HG02759 (cell line): Measurements from ENCODE around the gene ADGRV1.
"Not testable (repeated sequence)": the region's sequence is repeated elsewhere in the genome, so short reads cannot be mapped to it uniquely, and the experiment has no call there.

Experiments
- ATAC-seq: cut with Tn5 transposase; IDR thresholded peaks from one replicate; pipeline ENCODE4 v1.9.1; 2021; ENCODE audit warnings: mild to moderate bottlenecking, moderate library complexity; ENCODE audit not compliant: unreplicated experiment

Gene ADGRV1

DNA sequence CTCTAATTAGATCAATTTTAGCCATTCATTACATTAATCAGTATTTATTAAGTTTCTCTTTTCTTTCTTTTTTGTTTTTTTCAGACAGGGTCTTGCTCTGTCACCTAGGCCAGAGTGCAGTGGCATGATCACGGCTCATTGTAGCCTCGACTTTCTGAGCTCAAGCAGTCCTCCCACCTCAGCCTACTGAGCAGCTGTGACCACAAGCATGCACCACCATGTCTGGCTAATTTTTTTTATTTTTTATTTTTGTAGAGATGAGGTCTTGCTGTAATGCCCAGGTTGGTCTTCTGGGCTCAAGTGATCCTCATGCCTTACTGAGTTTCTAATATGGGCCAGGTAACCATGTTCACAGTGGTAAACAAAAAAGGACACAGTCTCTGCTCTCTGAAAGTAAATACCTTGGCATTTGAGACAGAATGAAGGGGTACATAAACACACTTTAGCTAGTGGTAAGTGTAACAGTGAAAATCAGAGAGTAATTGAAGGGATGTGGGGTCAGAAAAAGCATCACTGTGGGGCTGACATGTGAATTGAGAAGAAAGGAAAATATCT is 336.3 kb downstream of the ADGRV1 start:
- ATAC-seq, result no peak

DNA sequence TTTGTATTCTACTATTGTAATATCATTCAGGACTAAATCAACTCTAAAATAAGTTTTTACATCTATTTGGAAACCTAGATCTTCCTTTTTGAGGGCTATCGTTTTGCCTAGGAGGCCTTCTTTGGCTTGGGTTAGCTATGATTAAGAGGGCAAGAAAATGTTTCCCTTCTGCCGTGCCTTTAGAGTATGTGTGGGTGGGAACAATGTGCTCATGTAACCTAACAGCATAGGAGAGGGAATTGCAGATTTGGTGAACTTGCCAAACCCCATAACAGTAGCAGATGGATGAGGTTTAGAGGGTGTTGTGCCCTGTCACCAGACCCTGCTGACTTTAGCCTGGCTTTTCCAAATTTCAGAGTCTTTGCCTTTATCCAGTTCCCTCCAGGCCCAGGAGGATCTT is 339.0 kb downstream of the ADGRV1 start:
- ATAC-seq, result no peak

DNA sequence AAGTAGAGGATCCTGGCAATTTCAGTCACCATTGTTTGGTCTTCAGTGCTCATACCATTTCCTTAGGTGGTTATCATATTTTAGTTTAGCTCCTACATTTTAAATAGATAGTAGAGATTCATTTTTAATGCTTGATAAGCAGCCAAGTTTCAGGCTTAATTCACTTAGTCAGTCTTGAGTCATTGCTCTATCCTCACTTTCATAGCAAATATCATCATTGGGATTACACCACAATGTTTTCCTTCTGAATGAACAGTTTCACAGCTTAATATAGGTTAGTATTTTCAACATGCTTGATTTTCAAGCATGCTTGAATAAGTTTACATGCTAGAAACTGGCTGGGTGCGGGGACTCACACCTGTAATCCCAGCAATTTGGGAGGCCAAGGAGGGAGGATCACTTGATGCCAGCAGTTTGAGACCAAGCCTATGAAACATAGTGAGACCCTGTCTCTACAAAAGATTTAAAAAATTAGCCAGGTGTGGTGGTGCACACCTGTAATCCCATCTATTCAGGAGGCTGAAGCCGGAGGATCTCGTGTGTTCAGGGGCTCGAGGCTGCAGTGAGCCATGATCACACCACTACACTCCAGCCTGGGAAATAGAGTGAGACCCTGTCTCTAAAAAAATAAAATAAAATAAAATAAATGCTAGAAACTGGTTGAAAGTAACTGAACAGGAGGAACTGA is 339.9 kb downstream of the ADGRV1 start:
- no peak for ATAC-seq

DNA sequence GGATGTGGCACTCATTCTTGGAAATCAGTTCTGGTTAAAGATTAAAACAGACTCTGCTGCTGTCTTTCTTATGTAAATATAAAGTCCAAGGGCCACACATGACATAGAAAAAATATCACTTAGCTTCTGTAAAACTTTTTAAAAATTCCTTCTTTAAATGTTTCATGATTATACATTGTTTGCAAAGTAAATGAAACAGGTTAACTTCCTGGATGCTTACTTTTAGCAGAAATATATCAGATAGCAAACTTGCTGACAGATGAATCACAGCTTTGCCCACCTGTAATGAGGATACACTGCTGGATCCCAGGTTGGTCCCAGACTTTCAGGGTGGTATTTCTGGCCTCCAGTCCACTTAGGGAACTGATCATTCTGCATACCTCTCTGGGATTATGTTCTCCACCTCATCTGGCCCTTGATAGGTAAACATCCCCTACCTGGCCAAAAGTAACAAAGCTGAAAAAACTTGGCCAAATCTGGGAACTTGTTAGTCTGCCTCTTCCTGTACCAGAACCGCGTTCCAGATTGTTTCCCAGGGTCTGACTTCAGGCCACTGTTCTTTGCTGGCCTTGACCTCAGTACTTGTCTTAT is 340.5 kb downstream of the ADGRV1 start:
- no peak for ATAC-seq

DNA sequence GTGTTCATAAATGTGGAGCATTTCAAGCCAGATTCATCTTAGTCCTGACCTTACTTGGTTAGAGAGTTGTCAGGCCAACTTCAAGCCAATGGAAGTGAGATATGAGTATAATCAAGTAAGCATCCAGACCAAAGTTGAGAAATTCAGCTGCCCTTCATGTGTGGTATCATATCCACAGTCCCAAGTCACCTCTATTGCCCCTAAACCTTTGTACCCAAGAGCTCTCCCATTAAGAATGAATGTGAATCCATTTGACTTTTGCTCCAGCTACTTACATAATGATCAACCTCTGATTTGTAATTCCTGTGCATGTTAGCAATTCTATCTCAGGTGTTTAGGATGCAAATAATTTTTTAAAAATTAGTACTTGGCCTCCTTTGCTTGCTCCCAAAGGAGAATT is 342.7 kb downstream of the ADGRV1 start:
- ATAC-seq, result no peak

DNA sequence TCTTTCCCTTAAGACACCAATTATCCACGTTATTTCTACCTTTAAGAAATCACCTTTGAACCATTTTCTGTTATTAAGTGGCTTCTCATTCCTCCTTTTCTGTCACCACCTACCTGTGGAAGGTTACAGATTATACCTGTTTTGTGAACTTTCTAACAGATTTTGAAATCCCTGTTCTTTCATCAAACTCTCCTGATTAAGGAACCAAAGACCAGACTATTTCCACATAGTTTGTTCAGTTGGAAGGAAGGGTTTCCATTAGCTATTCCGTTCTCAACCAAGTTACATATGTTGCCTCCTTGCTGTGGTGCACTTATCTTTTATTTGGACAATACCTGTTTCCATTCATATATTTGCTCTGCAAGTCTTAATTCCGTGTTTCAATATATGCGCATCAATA is 343.6 kb downstream of the ADGRV1 start:
- no peak for ATAC-seq

DNA sequence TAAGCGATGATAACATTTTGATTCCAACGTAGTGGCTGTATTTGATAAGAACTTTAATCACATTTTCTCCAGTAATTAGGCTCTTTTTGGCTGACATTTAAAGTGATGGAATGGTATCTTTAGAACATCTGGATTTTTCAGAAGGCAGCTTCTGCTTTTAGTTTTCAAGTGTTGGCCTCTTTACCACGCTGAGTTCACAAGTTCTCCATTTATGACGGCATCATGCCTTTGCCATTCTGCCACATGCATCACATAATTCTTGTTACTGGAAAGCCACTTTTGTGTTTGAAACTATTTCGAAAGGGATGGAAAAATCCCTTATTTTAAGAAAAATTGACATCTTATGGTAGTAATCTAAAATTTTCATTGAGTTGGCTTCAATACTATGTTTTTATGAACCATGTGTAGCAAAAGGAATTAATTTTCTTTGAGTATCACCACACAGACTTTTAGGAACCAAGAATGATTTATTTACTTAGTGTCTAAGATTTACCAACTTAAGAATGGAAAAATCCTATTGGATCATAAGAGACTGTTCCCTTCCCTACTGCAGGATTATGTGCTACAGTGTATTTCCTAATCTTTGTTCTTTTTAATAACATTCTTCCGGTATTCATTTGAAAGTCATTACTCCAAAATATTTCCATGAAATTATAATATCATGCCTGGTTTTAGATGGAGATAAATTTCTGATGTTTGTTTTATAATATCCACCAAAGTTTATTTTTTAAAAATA is 344.2 kb downstream of the ADGRV1 start:
- no peak for ATAC-seq

DNA sequence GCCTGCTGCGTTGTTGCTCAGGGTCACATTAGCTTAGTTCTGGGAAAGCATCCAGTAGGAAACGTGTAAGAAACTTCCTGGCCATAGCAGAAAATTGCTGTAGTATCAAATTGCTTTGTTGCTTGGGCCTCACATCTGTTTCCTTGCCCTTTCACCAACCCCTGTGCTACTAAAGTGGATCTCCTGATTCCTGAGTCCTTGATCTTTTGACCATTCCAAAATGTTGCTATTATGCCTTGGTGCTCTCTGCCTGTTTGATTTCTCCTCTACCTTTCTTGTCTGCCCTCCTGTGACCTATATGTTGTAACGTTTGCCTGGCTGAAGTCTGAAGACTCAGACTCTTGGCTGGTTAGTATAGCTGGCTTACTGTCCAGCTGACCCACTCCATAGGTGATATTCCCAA is 350.5 kb downstream of the ADGRV1 start:
- ATAC-seq, result no peak

DNA sequence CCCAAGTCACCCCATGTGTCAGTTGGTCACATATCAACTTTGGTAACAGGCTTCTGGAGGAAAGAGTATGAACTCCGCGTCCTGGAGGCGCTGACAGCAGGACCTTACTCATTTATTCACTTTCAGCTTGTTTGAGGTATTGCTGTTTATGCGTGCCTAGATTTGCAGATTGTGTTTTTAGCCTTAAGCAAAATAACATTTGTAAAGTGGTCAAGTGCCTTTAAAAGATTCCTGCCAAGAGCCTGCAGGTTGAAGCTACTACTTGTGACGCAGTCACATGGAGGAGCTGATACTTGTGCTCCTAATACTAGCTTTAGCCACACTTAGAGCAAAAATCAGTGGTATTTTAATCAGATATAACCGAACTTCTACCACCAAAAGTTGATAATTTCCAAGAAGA is 351.3 kb downstream of the ADGRV1 start:
- no peak for ATAC-seq

DNA sequence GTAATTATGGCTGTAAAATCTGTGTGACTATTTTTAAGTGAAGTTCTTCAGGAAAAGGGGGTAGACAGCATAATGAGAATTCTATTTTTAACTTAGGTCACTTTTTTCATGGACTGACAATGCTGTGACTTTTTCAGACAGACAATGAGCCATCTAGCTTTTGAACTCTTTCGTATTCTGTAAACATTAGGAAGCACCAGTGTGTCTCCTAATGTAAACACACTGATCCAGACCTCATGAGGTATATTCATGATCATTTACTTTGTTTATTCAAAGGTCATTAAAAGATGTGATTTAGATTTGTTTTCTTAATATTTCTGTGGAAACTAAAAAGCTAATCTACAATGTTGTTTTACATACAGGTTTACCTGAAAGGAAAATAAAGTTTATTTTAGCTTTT is 352.6 kb downstream of the ADGRV1 start:
- no peak for ATAC-seq

DNA sequence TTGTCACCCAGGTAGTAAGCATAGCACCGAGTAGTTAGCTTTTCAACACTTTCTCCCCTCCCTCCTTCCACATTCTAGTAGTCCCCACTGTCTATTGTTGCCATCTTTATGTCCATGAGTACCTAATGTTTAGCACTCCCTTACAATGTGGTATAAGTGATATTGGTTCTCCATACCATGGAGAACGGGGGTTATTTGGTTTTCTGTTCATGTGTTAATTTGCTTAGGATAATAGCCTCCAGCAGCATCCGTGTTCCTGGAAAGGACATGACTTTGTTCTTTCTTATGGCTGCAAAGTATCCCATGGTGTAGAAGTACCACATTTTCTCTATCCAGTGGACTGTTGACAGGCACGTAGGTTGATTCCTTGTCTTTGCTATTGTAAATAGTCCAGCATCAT is 353.9 kb downstream of the ADGRV1 start:
- no peak for ATAC-seq

DNA sequence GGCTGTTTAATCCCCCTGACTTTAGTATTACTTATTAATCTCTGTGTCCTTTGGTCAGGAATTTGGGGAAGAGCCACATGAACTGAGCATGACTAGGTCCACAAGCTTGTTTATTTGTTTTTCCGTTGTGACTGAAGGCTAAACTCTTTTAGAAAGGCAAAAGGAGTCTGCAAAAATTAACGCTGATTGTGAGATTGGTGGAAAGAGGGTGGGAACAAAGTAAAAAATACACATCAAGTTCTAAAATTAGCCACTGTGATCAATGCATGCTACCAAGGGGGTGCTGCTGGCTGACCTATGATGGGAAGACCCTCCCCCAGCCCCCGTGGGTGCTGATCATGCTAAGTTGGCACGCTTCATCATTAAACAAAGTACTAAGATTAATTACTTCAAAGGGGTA is 356.8 kb downstream of the ADGRV1 start:
- no peak for ATAC-seq

DNA sequence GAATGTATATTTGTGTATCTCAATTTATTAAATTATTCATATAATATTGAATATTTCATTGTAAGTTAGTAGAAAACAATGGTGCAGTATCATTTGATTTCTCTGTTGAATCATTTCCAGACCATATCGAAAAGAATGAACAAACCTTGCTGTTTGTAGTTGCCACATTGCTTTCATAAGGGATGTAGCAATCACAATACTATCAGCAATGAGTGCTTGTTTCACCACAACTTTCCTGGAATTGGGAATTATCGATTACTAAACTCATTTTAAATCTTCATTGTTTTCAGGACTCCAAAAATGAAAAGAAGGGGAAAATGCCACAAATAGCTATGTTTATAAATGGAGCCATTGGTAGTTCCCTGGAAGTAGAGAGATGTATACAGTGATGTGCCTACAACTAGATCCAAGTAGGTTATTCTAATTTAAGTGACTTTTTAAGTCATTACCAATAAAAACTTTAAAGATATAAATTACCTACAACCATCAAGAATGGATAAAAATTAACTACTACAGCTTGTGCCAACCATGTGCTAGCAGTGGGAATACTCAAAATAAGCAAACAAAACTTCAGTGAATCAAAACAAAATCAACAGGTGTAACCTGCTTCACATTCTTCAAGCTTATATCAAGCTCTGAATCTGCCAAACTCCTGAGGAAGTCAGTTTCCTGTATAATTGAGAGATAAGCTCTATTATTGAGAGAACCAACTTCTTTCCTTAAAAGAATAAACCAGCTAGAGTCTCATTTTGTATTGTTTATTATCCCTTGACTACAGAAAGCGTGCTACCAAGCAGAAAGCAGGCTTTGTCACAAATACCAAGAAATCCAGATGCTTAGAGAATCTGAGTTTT is 358.6 kb downstream of the ADGRV1 start:
- ATAC-seq, result no peak

DNA sequence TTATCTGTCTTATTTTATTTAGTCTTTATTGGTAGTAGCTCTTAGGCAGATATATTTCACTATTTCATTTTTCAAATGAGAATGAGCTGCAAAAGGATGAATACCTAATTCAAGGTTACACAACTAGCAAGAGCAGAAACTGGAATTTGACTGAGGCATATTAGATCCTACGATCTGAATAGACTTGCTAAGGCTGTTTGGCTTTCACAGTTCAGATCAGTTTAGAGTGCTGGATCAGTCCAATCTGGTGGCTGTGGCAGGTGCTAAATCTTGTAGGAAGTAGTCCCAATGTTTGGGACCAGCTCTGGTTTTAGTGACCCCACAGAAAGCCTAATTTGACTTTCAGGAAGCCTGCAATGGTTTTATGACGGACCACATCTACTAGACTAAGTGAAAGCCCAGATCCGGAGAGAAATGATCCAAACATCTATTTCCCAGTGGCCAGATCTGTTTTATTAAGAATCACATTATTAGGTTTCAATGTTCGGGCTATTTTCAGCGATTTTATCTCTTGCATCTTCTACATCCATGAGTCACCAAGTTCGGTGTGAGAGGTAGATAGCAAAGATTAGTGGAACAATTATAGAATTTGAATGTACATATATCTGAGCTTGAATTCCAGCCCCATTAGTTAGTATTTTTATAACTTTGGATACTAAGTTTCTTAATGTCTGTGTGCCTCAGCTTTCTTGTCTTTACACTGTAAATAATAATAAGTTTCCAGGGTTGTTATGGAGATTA is 359.5 kb downstream of the ADGRV1 start:
- no peak for ATAC-seq

DNA sequence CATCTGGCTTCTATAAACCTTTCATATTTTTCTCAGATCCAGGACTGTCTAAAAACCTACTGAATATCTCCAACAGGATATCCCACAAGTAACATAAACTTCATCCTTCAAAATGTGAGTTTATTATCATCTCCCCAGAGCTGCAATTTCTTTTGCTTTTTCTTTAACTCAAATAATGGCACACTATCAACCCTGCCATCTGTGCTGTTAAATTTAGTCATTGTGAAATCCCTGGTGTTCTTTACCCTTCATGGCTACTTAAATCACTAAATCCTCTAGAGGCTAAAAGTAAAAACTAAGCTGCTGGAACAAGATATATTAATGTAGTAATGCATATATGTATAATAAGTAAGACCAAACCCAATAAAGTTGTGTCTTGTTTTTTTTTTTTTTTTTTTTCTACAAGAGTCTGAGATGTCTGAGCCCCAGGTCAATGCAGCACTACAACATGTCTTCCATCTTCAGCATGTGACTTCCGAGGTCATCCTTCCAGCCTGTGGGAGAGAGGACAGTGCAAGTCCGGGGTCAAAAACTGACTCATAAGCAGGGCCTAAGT is 362.9 kb downstream of the ADGRV1 start:
- ATAC-seq, result no peak

DNA sequence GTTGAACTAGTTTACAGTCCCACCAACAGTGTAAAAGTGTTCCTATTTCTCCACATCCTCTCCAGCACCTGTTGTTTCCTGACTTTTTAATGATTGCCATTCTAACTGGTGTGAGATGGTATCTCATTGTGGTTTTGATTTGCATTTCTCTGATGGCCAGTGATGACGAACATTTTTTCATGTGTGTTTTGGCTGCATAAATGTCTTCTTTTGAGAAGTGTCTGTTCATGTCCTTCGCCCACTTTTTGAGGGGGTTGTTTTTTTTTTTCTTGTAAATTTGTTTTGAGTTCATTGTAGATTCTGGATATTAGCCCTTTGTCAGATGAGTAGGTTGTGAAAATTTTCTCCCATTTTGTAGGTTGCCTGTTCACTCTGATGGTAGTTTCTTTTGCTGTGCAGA is 365.6 kb downstream of the ADGRV1 start:
- ATAC-seq, result not testable (repeated sequence)

DNA sequence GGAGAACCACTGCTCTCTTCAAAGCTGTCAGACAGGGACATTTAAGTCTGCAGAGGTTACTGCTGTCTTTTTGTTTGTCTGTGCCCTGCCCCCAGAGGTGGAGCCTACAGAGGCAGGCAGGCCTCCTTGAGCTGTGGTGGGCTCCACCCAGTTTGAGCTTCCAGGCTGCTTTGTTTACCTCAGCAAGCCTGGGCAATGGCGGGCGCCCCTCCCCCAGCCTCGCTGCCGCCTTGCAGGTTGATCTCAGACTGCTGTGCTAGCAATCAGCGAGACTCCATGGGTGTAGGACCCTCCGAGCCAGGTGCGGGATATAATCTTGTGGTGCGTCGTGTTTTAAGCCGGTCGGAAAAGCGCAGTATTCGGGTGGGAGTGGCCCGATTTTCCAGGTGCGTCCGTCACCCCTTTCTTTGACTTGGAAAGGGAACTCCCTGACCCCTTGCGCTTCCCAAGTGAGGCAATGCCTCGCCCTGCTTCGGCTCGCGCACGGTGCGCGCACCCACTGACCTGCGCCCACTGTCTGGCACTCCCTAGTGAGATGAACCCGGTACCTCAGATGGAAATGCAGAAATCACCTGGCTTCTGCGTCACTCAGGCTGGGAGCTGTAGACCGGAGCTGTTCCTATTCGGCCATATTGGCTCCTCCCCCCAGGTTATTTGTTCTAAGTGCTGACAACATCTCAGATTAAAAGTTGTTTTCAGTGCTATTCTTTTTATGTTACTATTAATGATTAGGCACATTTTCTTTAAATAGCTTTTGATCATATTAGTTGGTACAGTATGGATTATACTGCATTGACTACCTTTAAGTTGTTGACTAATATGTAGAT is 370.6 kb downstream of the ADGRV1 start:
- ATAC-seq, result not testable (repeated sequence)

DNA sequence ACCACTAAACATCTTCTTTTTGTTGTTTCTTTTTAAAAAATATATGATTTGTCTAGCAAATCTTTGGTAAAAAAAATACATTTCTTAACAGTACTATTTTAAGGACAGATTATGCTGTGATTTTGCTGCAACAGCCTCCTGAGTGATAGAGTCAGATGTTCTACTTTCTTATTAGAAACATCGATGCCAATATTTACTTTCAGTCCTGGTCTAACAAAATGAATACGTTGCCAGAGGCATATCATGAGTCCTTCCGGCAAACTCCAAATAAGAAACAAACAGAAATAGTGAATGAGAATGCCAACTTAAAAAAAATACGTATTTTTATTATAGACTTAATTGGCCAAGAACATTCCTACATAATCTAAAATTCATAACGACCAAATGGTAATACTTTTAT is 371.5 kb downstream of the ADGRV1 start:
- no peak for ATAC-seq

DNA sequence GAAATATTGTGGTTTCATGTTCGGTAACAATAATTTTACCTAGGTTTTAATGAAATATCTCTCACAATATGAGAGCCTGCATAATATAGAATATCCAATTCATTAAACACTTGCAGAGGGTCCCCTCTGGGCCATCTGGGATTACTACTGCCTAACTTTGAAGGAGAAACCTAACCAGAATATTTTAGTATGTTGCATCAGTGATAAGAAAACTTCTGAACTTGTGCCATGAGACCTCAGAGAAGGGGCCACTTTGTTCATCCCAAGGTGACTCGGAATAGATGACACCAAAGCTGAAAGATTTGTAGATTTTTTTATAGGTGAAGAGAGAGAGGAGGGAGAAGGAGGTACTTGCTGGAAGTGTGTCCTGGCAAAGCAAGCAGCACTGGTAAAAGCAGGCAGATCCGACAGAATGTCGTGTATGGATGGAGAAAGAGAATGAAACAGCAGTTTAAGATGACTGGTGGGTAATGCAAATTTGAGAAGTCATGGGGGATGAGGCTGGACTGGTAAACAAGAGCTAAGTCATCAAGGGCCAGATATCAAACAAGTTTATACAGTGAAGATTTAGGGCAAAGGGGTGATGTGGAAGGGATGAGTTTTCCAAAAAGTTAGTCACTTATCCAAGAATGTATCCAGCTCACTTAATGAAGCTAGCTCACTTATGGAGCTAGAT is 372.3 kb downstream of the ADGRV1 start:
- no peak for ATAC-seq
